HuH-7 (cell line): ENCODE data around the gene EEFSEC.

Source experiments
- DNase-seq: peaks from one replicate; pipeline ENCODE4 v3.0.0; 2011; ENCODE audit warnings: low spot score

Gene EEFSEC

GRCh38 chr3:128242818-128243601, 89.7 kb downstream of the EEFSEC start:
- DNase-seq: no peak

- DNase-seq: no peak
These were observed 90.6 kb downstream of the EEFSEC start for GRCh38 chr3:128243602-128244504.

- no peak for DNase-seq
These were observed 92.2 kb downstream of the EEFSEC start for GRCh38 chr3:128245460-128245859.

GRCh38 chr3:128247666-128248409, 94.6 kb downstream of the EEFSEC start:
- no peak for DNase-seq

GRCh38 chr3:128252083-128252482, 98.8 kb downstream of the EEFSEC start:
- DNase-seq: no peak

GRCh38 chr3:128253150-128253549, 99.9 kb downstream of the EEFSEC start:
- DNase-seq: no peak

GRCh38 chr3:128254066-128254590, 100.8 kb downstream of the EEFSEC start:
- no peak for DNase-seq

- no peak for DNase-seq
These were observed 101.7 kb downstream of the EEFSEC start for GRCh38 chr3:128254967-128255366.

- no peak for DNase-seq
These were observed 102.8 kb downstream of the EEFSEC start for GRCh38 chr3:128256131-128256530.

GRCh38 chr3:128257632-128258031, 104.4 kb downstream of the EEFSEC start:
- no peak for DNase-seq

GRCh38 chr3:128260275-128260674, 107.0 kb downstream of the EEFSEC start:
- no peak for DNase-seq

- no peak for DNase-seq
These were observed 109.2 kb downstream of the EEFSEC start for GRCh38 chr3:128262457-128262856.

GRCh38 chr3:128263118-128263517, 109.8 kb downstream of the EEFSEC start:
- no peak for DNase-seq

- no peak for DNase-seq
These were observed 110.7 kb downstream of the EEFSEC start for GRCh38 chr3:128263946-128264345.

GRCh38 chr3:128266453-128266852, 113.2 kb downstream of the EEFSEC start:
- DNase-seq: no peak

- DNase-seq: no peak
These were observed 114.3 kb downstream of the EEFSEC start for GRCh38 chr3:128267541-128267940.

GRCh38 chr3:128269006-128269775, 115.9 kb downstream of the EEFSEC start:
- DNase-seq: no peak

- no peak for DNase-seq
These were observed 116.5 kb downstream of the EEFSEC start for GRCh38 chr3:128269796-128270195.

- DNase-seq: no peak
These were observed 117.5 kb downstream of the EEFSEC start for GRCh38 chr3:128270559-128271492.
